ENCODE results near the gene HINT2.
A peak's percentile ranks its signal among the peaks of the same experiment; 100 is the strongest.

HINT2 gene

GRCh38 chr9:35814841-35815543, at the start of gene HINT2:
TSS of gene HINT2 (minus strand) at chr9:35815042. CDS start at chr9:35814979, 63 bp downstream.
- TF ChIP-seq, protein P1, sequence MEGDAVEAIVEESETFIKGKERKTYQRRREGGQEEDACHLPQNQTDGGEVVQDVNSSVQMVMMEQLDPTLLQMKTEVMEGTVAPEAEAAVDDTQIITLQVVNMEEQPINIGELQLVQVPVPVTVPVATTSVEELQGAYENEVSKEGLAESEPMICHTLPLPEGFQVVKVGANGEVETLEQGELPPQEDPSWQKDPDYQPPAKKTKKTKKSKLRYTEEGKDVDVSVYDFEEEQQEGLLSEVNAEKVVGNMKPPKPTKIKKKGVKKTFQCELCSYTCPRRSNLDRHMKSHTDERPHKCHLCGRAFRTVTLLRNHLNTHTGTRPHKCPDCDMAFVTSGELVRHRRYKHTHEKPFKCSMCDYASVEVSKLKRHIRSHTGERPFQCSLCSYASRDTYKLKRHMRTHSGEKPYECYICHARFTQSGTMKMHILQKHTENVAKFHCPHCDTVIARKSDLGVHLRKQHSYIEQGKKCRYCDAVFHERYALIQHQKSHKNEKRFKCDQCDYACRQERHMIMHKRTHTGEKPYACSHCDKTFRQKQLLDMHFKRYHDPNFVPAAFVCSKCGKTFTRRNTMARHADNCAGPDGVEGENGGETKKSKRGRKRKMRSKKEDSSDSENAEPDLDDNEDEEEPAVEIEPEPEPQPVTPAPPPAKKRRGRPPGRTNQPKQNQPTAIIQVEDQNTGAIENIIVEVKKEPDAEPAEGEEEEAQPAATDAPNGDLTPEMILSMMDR (IDR thresholded peaks at IDR 0.05; ENCODE audit: low read depth, low read length, missing control alignments): no peak
- peak within 1 kb of the TSS; percentile 80 for H3K4me3 ChIP-seq (ENCODE audit: low read depth, low read length)
- peak; percentile 99 for DNase-seq (ENCODE audit: low read depth)
- in situ Hi-C loops (cut with HindIII; ENCODE audit: low sequenced_read_pairs): loop anchor here (5.0 kb wide), 1 partner anchor 68 kb away; the partner anchor contains the start of genes GBA2 and RGP1

GRCh38 chr9:35863583-35863982, 48.7 kb upstream of the HINT2 start:
- in situ Hi-C loops (cut with HindIII; ENCODE audit: low sequenced_read_pairs): loop anchor here (5.0 kb wide), 1 partner anchor 49 kb away; no protein-coding TSS in a partner anchor
- DNase-seq (ENCODE audit: low read depth): no peak
- H3K4me3 ChIP-seq (ENCODE audit: low read depth, low read length): no peak overlapping the region
- TF ChIP-seq, protein P1 (IDR thresholded peaks at IDR 0.05; ENCODE audit: low read depth, low read length, missing control alignments): no peak

- H3K4me3 ChIP-seq (ENCODE audit: low read depth, low read length): no peak overlapping the region
- in situ Hi-C loops (cut with HindIII; ENCODE audit: low sequenced_read_pairs): loop anchor here (5.0 kb wide), 1 partner anchor 50 kb away; no protein-coding TSS in a partner anchor
- TF ChIP-seq, protein P1 (IDR thresholded peaks at IDR 0.05; ENCODE audit: low read depth, low read length, missing control alignments): no peak
- DNase-seq (ENCODE audit: low read depth): no peak
These were observed 47.5 kb upstream of the HINT2 start for GRCh38 chr9:35862328-35862727.

DNA sequence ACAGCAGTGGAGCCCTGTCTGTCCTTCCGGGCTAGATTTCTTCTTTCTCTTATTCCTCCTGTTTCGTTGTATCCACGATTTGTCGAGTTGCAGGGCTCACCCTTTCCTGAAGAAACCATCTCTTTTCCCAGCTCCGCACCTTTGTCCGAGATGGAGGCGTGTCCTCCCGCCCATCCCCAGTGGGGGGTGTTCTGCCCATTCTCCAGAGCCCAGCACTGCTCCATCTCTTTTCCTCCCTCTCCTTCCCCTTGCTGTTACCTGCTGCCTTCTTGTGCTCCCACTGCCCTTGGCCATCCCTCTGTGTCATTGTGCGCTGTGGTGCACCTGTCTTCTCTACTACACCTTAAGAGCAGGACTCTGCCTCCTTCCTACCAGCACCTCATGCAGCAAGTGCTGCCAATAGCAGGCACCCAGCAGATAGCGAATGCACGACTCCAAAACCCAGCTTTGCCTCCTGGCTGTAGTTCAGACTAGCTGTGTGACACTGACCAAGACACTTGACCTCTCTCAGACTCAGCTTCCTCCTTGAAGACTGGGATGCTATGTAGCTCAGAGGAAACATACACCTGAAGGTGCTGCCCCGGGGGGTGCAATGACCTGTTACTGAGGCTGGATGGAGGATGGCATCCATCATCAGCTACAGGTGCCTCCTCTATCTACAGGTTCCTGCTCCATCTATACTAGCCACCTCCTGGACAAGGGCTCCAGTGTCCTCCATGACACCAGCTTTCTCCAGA, 46.5 kb upstream of the HINT2 start:
- in situ Hi-C loops (cut with HindIII; ENCODE audit: low sequenced_read_pairs): loop anchor here (5.0 kb wide), 1 partner anchor 51 kb away; no protein-coding TSS in a partner anchor
- H3K4me3 ChIP-seq (ENCODE audit: low read depth, low read length): no peak overlapping the region
- TF ChIP-seq, protein P1 (IDR thresholded peaks at IDR 0.05; ENCODE audit: low read depth, low read length, missing control alignments): no peak
- DNase-seq (ENCODE audit: low read depth): no peak

GRCh38 chr9:35859990-35860339, 45.1 kb upstream of the HINT2 start:
- DNase-seq (ENCODE audit: low read depth): no peak
- in situ Hi-C loops (cut with HindIII; ENCODE audit: low sequenced_read_pairs): loop anchor here (5.0 kb wide), 1 partner anchor 52 kb away; no protein-coding TSS in a partner anchor
- TF ChIP-seq, protein P1 (IDR thresholded peaks at IDR 0.05; ENCODE audit: low read depth, low read length, missing control alignments): no peak
- H3K4me3 ChIP-seq (ENCODE audit: low read depth, low read length): no peak overlapping the region

DNA sequence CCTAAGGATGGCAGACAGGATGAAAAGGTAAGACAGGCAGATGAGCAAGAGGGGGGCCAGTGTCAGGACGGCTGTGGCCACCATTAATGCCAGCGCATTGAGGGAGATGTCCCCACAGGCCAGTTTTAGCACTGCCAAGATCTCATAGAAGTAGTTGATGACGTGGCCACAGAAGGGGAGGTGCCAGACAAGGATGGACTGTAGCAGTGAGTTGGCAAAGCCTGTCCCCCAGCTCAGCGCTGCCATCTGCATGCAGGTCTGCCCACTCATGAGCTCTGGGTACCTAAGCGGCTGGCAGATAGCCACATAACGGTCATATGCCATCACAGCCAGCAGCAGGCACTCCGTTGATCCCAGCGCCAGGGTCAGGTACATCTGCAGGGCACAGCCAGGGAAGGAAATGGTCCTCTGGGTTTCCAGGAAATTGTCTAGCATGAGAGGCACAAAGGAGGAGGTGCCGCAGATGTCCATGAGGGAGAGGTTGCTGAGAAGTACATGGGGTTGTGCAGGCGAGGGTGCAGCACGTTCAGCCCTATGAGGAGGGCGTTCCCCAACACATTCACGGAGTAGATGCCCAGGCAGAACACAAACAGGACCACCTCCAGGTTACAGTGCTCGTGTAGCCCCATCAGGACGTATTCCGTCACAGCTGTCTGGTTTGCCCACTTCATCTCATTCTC, 44.6 kb upstream of the HINT2 start:
- TF ChIP-seq, protein P1 (IDR thresholded peaks at IDR 0.05; ENCODE audit: low read depth, low read length, missing control alignments): no peak
- no peak overlapping the region for H3K4me3 ChIP-seq (ENCODE audit: low read depth, low read length)
- in situ Hi-C loops (cut with HindIII; ENCODE audit: low sequenced_read_pairs): no loop called here
- DNase-seq (ENCODE audit: low read depth): no peak

Data from astrocyte of the cerebellum (primary cell).